HCT116 (cell line): ENCODE results near the gene ATAT1. TPM values are rescaled to one million over a fixed set of nuclear protein-coding genes. Genes with fewer than 3 reads are reported as not detected.

Experiments
- ATAC-seq: fragments of 200-7000 bp; cut with Tn5 transposase; 2 replicates; pipeline ENCODE4 v1.9.1; 2020; ENCODE audit warnings: mild to moderate bottlenecking, moderate library complexity
- BruUV-seq: library from RNA; stranded (reverse); fragments of 400-500 nt; replicated peaks from 2 replicates; lab custom pipeline; 2021; lab: Mats Ljungman, UMichigan
- CTCF ChIA-PET: fragments of 300-600 bp; sonication (Branson Sonifier 250); formaldehyde crosslinking; loops from one replicate; lab custom pipeline; 2021; ENCODE audit warnings: antibody characterized with exemption; lab: Charles Lee
- POLR2A ChIA-PET: fragments of 300-600, 350-600 bp; sonication (Branson Sonifier 250); formaldehyde crosslinking; loops from one replicate; lab custom pipeline; 2021; ENCODE audit warnings: antibody characterized with exemption; lab: Charles Lee
- RAD21 ChIA-PET, 2 experiments: fragments of 300-600 bp; sonication (Branson Sonifier 250); formaldehyde crosslinking; loops; one replicate each; lab custom pipeline; 2023; ENCODE audit warnings: low total read pairs in 2 of 2; ENCODE audit not compliant: uncharacterized antibody in 2 of 2, unreplicated experiment in 2 of 2, low non-redundant PET in 1 of 2; lab: Charles Lee
- DNase-seq: peaks from one replicate; pipeline ENCODE4 v3.0.0-alpha.2; 2010; ENCODE audit warnings: low read depth, low spot score
- H2AFZ ChIP-seq: fragments of 200-600 bp; shearing (Covaris generic), sonication (generic); 2 replicates; pipeline ENCODE4 v1.6.1; 2017; ENCODE audit warnings: low read depth, mixed run types, mixed read lengths, antibody characterized with exemption, low read length; ENCODE audit not compliant: poor library complexity, severe bottlenecking
- H3K27ac ChIP-seq: 2 replicates; pipeline ENCODE4 v1.5.1; 2012; ENCODE audit warnings: low read depth, low read length
- H3K27me3 ChIP-seq: fragments of 200-600 bp; sonication (generic); 2 replicates; pipeline ENCODE4 v1.6.1; 2016; ENCODE audit warnings: mixed run types, low read length, mixed read lengths; ENCODE audit not compliant: insufficient read depth
- H3K36me3 ChIP-seq, 2 experiments: fragments of 200-500 bp in 1 of 2; fragments of 200-600 bp in 1 of 2; sonication (Bioruptor generic) in 1 of 2; sonication (generic) in 1 of 2; 2 replicates each; pipeline versions ENCODE4 v1.5.1 to v1.6.1; 2014 to 2016; ENCODE audit warnings: low read length in 2 of 2, inconsistent platforms in 1 of 2, mixed read lengths in 1 of 2, mixed run types in 1 of 2; ENCODE audit not compliant: insufficient read depth in 2 of 2, control insufficient read depth in 1 of 2
- H3K4me1 ChIP-seq, 2 experiments: fragments of 200-600 bp in 1 of 2; sonication (generic) in 1 of 2; 2 replicates each; pipeline versions ENCODE4 v1.5.1 to v1.6.1; 2012 to 2017; ENCODE audit warnings: low read length in 2 of 2, inconsistent platforms in 1 of 2, mild to moderate bottlenecking in 1 of 2, mixed read lengths in 1 of 2, mixed run types in 1 of 2, moderate library complexity in 1 of 2; ENCODE audit not compliant: insufficient read depth in 2 of 2, control insufficient read depth in 1 of 2
- H3K4me2 ChIP-seq: fragments of 200-600 bp; sonication (generic); 2 replicates; pipeline ENCODE4 v1.6.1; 2017; ENCODE audit warnings: mixed run types, low read length, mixed read lengths
- H3K4me3 ChIP-seq, 2 experiments: fragments of 200-600 bp in 1 of 2; sonication (generic) in 1 of 2; replicated peaks in 1 of 2; 2 replicates each; pipeline ENCODE4 v1.5.1; 2011 to 2016; ENCODE audit warnings: low read length in 2 of 2, control low read depth in 1 of 2, low read depth in 1 of 2, mild to moderate bottlenecking in 1 of 2, mixed read lengths in 1 of 2, mixed run types in 1 of 2
- H3K79me2 ChIP-seq: fragments of 200-600 bp; sonication (generic); 2 replicates; pipeline ENCODE4 v1.6.1; 2017; ENCODE audit warnings: mild to moderate bottlenecking, mixed run types, low read length, moderate library complexity, mixed read lengths; ENCODE audit not compliant: insufficient read depth
- H3K9ac ChIP-seq: fragments of 200-600 bp; sonication (generic); 2 replicates; pipeline ENCODE4 v1.6.1; 2016; ENCODE audit warnings: low read length, mixed read lengths
- H3K9me2 ChIP-seq: fragments of 200-600 bp; sonication (generic), shearing (Covaris generic); 2 replicates; pipeline ENCODE4 v1.6.1; 2017; ENCODE audit warnings: mixed run types, mild to moderate bottlenecking, moderate library complexity; ENCODE audit not compliant: insufficient read depth
- H3K9me3 ChIP-seq, 2 experiments: fragments of 200-500 bp in 1 of 2; fragments of 200-600 bp in 1 of 2; sonication (Bioruptor generic) in 1 of 2; sonication (generic) in 1 of 2; 2 replicates each; pipeline ENCODE4 v1.6.1; 2014 to 2017; ENCODE audit warnings: low read length in 2 of 2, mixed read lengths in 2 of 2, inconsistent platforms in 1 of 2, low read depth in 1 of 2, mild to moderate bottlenecking in 1 of 2, mixed run types in 1 of 2, moderate library complexity in 1 of 2; ENCODE audit not compliant: control insufficient read depth in 1 of 2, insufficient read depth in 1 of 2
- H4K20me1 ChIP-seq: fragments of 200-600 bp; sonication (generic), shearing (Covaris generic); 2 replicates; pipeline ENCODE4 v1.6.1; 2017; ENCODE audit warnings: mixed run types, mild to moderate bottlenecking, moderate library complexity; ENCODE audit not compliant: insufficient read depth
- ATF3 ChIP-seq: IDR thresholded peaks from 2 replicates; pipeline ENCODE4 v1.6.1; 2012
- EZH2 ChIP-seq: fragments of 200-600 bp; sonication (generic); IDR thresholded peaks from 2 replicates; pipeline ENCODE4 v1.6.1; 2017; ENCODE audit warnings: antibody characterized with exemption, mixed run types
- FOSL1 ChIP-seq: IDR thresholded peaks from 2 replicates; pipeline ENCODE4 v1.6.1; 2012; ENCODE audit warnings: low read depth
- YY1 ChIP-seq: IDR thresholded peaks from 2 replicates; pipeline ENCODE4 v1.6.1; 2011; ENCODE audit warnings: low read length, low read depth, moderate library complexity, mild to moderate bottlenecking; ENCODE audit not compliant: insufficient replicate concordance; ENCODE audit errors: extremely low read depth
- ZNF274 ChIP-seq: fragments of 200-500 bp; sonication (Bioruptor generic); IDR thresholded peaks from 2 replicates; pipeline ENCODE4 v1.6.1; 2014; ENCODE audit warnings: mild to moderate bottlenecking, low read depth, low read length, inconsistent platforms
- intact Hi-C: fragments of 100-400 bp; cut with micrococcal nuclease; formaldehyde crosslinking; loops from 2 replicates; pipeline ENCODE4 v1.10.0; 2022
- total RNA-seq: library from RNA; stranded (reverse); gene quantifications from one replicate; pipeline ENCODE4 v1.2.1, GENCODE V29; 2021; ENCODE audit not compliant: unreplicated experiment
- TF ChIP-seq, protein P1 (sequence below), 3 experiments: fragments of 200-600 bp in 1 of 3; sonication (generic) in 1 of 3; IDR thresholded peaks in 2 of 3; conservative IDR thresholded peaks in 1 of 3; 2 replicates each; pipeline ENCODE4 v1.5.1; 2012 to 2017; ENCODE audit warnings: low read depth in 2 of 3, low read length in 2 of 3, antibody characterized with exemption in 1 of 3, borderline replicate concordance in 1 of 3, control low read depth in 1 of 3, mild to moderate bottlenecking in 1 of 3, mixed read lengths in 1 of 3, mixed run types in 1 of 3, moderate library complexity in 1 of 3; ENCODE audit not compliant: insufficient read depth in 1 of 3
- TF ChIP-seq, protein P2 (sequence below): IDR thresholded peaks from 2 replicates; pipeline ENCODE4 v1.6.1; 2012

The ATAT1 gene
- total RNA-seq, 1 experiment from 2014 or later = 19.8 TPM

DNA sequence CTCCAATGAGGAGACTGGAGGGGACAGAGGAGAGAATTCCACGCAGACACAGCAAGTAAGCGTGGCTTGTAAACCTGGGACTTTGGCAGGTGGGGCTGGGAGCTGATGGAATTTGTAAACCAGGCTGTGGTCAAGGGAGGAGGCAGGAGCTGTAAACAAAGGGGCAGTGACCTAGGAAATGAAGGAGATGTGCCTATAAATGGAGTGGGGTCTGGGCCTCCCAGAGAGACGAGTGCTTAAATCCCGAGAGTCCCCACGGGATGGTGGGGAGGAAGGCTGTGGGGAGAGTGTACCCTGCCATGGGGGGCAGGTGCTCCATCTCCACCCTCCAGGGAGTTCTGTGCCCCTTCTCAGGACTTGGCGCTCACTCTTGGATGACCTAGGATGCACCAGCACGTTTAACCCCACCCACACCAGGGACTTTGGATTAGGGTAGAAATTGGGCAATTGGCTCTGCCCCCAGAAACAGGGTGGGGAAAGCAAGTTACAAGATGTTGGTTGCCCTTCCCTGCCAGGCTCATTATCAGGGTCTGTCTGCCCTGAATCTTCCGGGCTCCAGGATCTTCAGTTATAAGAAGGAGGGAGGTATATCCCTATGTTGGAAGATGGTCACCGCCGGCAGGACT lies 50.1 kb downstream of the ATAT1 start (continued):
- TF ChIP-seq EZH2 (no peak), ZNF274 (no peak), FOSL1 (no peak)

DNA sequence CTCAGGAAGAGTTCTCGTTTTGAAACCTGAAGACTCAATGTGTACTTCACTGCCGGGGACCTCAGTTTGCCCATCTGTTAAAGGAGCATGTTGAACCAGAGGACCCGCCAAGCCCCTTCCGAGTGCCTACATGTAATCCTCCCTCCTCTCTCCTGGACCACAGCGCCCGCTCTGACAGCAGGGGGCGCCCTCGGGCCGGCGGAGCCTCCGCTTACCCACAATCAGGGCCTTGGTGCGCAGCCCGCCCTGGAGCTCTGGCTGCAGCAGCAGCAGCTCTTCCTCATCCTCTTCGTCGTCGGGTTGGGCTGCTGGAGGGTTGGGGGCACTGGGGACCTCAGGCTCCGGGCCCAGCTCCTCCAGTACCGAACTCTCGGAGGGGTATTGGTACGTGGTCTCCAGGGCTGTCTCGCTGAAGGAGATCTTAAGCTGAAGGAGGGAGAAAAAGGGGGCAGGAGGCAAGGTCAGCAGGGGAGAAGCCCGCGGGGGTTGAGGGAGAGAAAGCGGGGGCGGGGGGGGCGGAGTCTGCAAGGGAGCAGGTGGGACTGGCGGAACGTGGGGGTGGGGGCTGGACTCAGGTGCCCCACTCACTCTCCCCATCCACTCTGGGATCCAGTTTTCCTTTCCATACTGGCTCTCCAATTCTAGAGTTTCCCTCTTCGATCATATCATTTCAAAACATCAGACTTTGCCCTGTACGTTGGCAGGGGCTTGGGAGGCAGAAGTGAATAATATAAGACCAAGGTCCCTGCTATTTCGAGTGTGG lies 52.5 kb downstream of the ATAT1 start:
- Histone ChIP-seq H3K4me3 (no peak overlapping the region), H3K27ac (0 out of 2 replicates have a peak overlapping the region, but pooled peaks have one; percentile 8), H3K27me3 (no peaks in the 10 kb centered on the region)
- TF ChIP-seq, protein P1, sequence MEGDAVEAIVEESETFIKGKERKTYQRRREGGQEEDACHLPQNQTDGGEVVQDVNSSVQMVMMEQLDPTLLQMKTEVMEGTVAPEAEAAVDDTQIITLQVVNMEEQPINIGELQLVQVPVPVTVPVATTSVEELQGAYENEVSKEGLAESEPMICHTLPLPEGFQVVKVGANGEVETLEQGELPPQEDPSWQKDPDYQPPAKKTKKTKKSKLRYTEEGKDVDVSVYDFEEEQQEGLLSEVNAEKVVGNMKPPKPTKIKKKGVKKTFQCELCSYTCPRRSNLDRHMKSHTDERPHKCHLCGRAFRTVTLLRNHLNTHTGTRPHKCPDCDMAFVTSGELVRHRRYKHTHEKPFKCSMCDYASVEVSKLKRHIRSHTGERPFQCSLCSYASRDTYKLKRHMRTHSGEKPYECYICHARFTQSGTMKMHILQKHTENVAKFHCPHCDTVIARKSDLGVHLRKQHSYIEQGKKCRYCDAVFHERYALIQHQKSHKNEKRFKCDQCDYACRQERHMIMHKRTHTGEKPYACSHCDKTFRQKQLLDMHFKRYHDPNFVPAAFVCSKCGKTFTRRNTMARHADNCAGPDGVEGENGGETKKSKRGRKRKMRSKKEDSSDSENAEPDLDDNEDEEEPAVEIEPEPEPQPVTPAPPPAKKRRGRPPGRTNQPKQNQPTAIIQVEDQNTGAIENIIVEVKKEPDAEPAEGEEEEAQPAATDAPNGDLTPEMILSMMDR (IDR thresholded peaks at IDR 0.05 in 2 of 3, conservative IDR thresholded peaks at IDR 0.05 in 1 of 3; ENCODE audit: borderline replicate concordance in 1 of 3, insufficient read depth in 1 of 3, low read depth in 2 of 3, low read length in 2 of 3) = peak in 2 of 3 experiments; percentile 96; a peak in 4 of 6 replicates
- TF ChIP-seq YY1 = peak; percentile 61
- TF ChIP-seq, protein P2, sequence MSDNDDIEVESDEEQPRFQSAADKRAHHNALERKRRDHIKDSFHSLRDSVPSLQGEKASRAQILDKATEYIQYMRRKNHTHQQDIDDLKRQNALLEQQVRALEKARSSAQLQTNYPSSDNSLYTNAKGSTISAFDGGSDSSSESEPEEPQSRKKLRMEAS = no peak
- TF ChIP-seq ATF3 = no peak
- TF ChIP-seq, all 23 proteins: peak for 2
- 0 out of 2 replicates have a peak overlapping the region, but pooled peaks have one; percentile 19 for H3K9ac ChIP-seq
- peaks cover 9 to 19% of the 10 kb centered on the region in 2 experiments; a peak in 3 of 4 replicates for H3K36me3 ChIP-seq
- DNase-seq (no peak), ATAC-seq (peak; percentile 85)
- peaks cover 35% of the 10 kb centered on the region for H3K79me2 ChIP-seq
- no TSS peak for BruUV-seq
- peaks cover 22 to 34% of the 10 kb centered on the region in 2 experiments for H3K4me1 ChIP-seq
- intact Hi-C loops = loop anchor here (1.0 to 5.0 kb wide), 5 partner anchors 43 to 408 kb away; no protein-coding TSS in a partner anchor
- H4K20me1 ChIP-seq = no peaks in the 10 kb centered on the region
- peak overlapping the region; percentile 36 for H3K4me2 ChIP-seq
- no peaks in the 10 kb centered on the region for H3K9me2 ChIP-seq
- H3K9me3 ChIP-seq = no peaks in the 10 kb centered on the region
- ChIA-PET POLR2A (interaction anchor here (0.7 to 2.6 kb wide), 6 partner anchors 8 to 82 kb away, joined by 4 to 15 read pairs (median 6); partner anchors contain the start of gene MDC1), RAD21 (interaction anchor here (1.0 to 2.0 kb wide), 4 partner anchors 44 to 52 kb away, joined by 3 to 22 read pairs (median 12); no protein-coding TSS in a partner anchor), CTCF (interaction anchor here (0.6 to 3.9 kb wide), 16 partner anchors 8 to 688 kb away, joined by 3 to 70 read pairs (median 6); partner anchors contain the start of genes MDC1, NRM and TUBB)
- no peak overlapping the region for H2AFZ ChIP-seq
